A549 (cell line): ENCODE results near the gene ITGB3. TPM values are rescaled to one million over a fixed set of nuclear protein-coding genes. Genes with fewer than 3 reads are reported as not detected.

Experiments used
- ATAC-seq, 2 experiments: fragments of 200-7000 bp in 1 of 2; fragments of >200 bp in 1 of 2; cut with Nextera tagmentation in 1 of 2; cut with Tn5 transposase in 1 of 2; 3 replicates each; pipeline versions ENCODE4 v1.8.0 to v1.9.1; 2018 to 2020; ENCODE audit warnings: mild to moderate bottlenecking in 1 of 2, moderate library complexity in 1 of 2
- CTCF ChIA-PET: fragments of 300-600 bp; sonication (Branson Sonifier 250); formaldehyde crosslinking; extraction: SDS; loops from one replicate; lab custom pipeline; 2021; ENCODE audit warnings: antibody characterized with exemption, inconsistent platforms; lab: Yijun Ruan, JAX
- POLR2A ChIA-PET: fragments of 350-600 bp; formaldehyde crosslinking; extraction: SDS; loops from one replicate; lab custom pipeline; 2021; ENCODE audit warnings: antibody characterized with exemption, inconsistent platforms; lab: Yijun Ruan, JAX
- DNase-seq, 2 experiments: peaks; one replicate each; pipeline versions ENCODE4 v3.0.0 to v3.0.0-alpha.2; 2011 to 2016; ENCODE audit warnings: low read depth in 1 of 2, low spot score in 1 of 2
- FAIRE-seq: peaks from 2 replicates; lab custom pipeline; 2011; peaks lifted over from hg19 to GRCh38; lab: Jason Lieb, UNC
- H3K27ac ChIP-seq, 2 experiments: fragments of >200 bp; sonication (Bioruptor Twin); formaldehyde crosslinking; 3 replicates each; pipeline ENCODE4 v1.5.1; 2016 to 2017
- H3K4me1 ChIP-seq: fragments of >200 bp; sonication (Bioruptor Twin); formaldehyde crosslinking; 3 replicates; pipeline ENCODE4 v1.6.1; 2016
- H3K4me2 ChIP-seq: fragments of >200 bp; sonication (Bioruptor Twin); formaldehyde crosslinking; 3 replicates; pipeline ENCODE4 v1.6.1; 2016
- H3K4me3 ChIP-seq: fragments of >200 bp; sonication (Bioruptor Twin); formaldehyde crosslinking; 3 replicates; pipeline ENCODE4 v1.5.1; 2016
- H3K9me3 ChIP-seq: fragments of >200 bp; sonication (Bioruptor Twin); formaldehyde crosslinking; 3 replicates; pipeline ENCODE4 v1.6.1; 2016
- CEBPB ChIP-seq, 2 experiments: fragments of >200 bp in 1 of 2; sonication (Bioruptor Twin) in 1 of 2; formaldehyde crosslinking in 1 of 2; IDR thresholded peaks; 2 replicates each; pipeline ENCODE4 v1.6.1; 2012 to 2016
- CHD2 ChIP-seq: fragments of 150-350 bp; IDR thresholded peaks from 2 replicates; pipeline ENCODE4 v1.6.1; 2014; ENCODE audit warnings: low read length; ENCODE audit not compliant: partially characterized antibody
- EHF ChIP-seq: fragments of 250-450 bp; sonication (Bioruptor Pico); IDR thresholded peaks from 2 replicates; pipeline ENCODE4 v1.5.0; 2020; ENCODE audit warnings: mild to moderate bottlenecking
- ESRRA ChIP-seq: fragments of 150-350 bp; IDR thresholded peaks from 2 replicates; pipeline ENCODE4 v1.6.1; 2014; ENCODE audit warnings: mild to moderate bottlenecking, low read length, borderline replicate concordance
- MAFK ChIP-seq: fragments of 450-650 bp; IDR thresholded peaks from 2 replicates; pipeline ENCODE4 v1.6.1; 2014; ENCODE audit not compliant: partially characterized antibody
- MAZ ChIP-seq: fragments of 150-350 bp; IDR thresholded peaks from 2 replicates; pipeline ENCODE4 v1.6.1; 2014; ENCODE audit warnings: antibody characterized with exemption, low read depth, low read length, borderline replicate concordance
- MYC ChIP-seq: IDR thresholded peaks from 2 replicates; pipeline ENCODE4 v1.6.1; 2012; ENCODE audit warnings: mild to moderate bottlenecking, inconsistent platforms, low read length, improper control_type of control experiment, borderline replicate concordance
- NPAS2 ChIP-seq: fragments of 250-450 bp; sonication (Bioruptor Pico); IDR thresholded peaks from 2 replicates; pipeline ENCODE4 v1.8.0; 2022; ENCODE audit warnings: mild to moderate bottlenecking, moderate library complexity, borderline replicate concordance
- NR3C1 ChIP-seq: fragments of >200 bp; sonication (Bioruptor Twin); formaldehyde crosslinking; IDR thresholded peaks from 3 replicates; pipeline ENCODE4 v1.6.1; 2017
- PHF8 ChIP-seq: fragments of 200-600 bp; sonication (generic); IDR thresholded peaks from 2 replicates; pipeline ENCODE4 v1.6.1; 2016; ENCODE audit warnings: low read depth, mild to moderate bottlenecking, antibody characterized with exemption, moderate library complexity, borderline replicate concordance
- RARB ChIP-seq: fragments of 250-450 bp; sonication (Bioruptor Pico); IDR thresholded peaks from 2 replicates; pipeline ENCODE4 v1.8.0; 2021; ENCODE audit warnings: mild to moderate bottlenecking, moderate library complexity
- SMC3 ChIP-seq: fragments of >200 bp; sonication (Bioruptor Twin); formaldehyde crosslinking; IDR thresholded peaks from 3 replicates; pipeline ENCODE4 v1.6.1; 2018; ENCODE audit warnings: inconsistent platforms
- WGBS: methylation state at CpG from one replicate; pipeline ENCODE4 v1.1.6; 2017; ENCODE audit errors: missing lambda C conversion rate; 5-methylcytosine and 5-hydroxymethylcytosine counted together
- polyA plus RNA-seq, 4 experiments: library from polyadenylated mRNA; depleted of rRNA in 3 of 4; stranded (reverse); fragments of >200 nt; fragmentation: RNase III in 1 of 4; extraction: RNeasy Plus Mini Kit Qiagen cat#74134 plus additional on column Dnase treatment in 1 of 4; gene quantifications; 2 replicates in 3 of 4; 3 replicates in 1 of 4; pipeline ENCODE4 v1.2.3, GENCODE V29; 2011 to 2017
- TF ChIP-seq, protein P1 (sequence below): IDR thresholded peaks from 2 replicates; pipeline ENCODE4 v1.6.1; 2012
- TF ChIP-seq, protein P2 (sequence below): fragments of 450-650 bp; IDR thresholded peaks from 2 replicates; pipeline ENCODE4 v1.6.1; 2014; ENCODE audit warnings: antibody characterized with exemption

The ITGB3 gene
- polyA plus RNA-seq, 2 of the 4 experiments (the other 2 are of a cell fraction): 0.34 to 5.0 TPM

DNA sequence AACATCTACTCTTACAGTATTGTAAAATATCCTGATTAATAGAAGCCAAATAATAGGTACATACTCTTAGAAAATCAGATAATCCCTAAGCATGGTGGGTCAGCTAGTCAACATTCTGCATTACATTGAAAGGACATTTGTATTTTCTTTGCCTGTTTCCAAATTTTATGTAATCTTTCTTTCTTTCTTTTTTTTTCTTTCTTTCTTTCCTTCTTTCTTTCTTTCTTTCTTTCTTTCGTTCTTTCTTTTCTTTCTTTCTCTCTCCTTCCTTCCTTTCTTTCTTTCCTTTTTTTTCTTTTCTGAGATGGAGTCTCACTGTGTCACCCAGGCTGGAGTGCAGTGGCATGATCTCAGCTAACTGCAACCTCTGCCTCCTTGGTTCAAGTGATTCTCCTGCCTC lies 18.9 kb downstream of the ITGB3 start:
- FAIRE-seq (no peak), ATAC-seq (no peak), DNase-seq (no peak)
- Histone ChIP-seq H3K4me2 (no peak overlapping the region), H3K27ac (no peak overlapping the region), H3K9me3 (peaks cover 8% of the 10 kb centered on the region), H3K4me1 (peaks cover 9% of the 10 kb centered on the region; the same call in 2 of the 3 replicates), H3K4me3 (no peak overlapping the region)
- WGBS: 60% methylated on average over 1 of the region's 1 CpG
- ChIA-PET CTCF (interaction anchor here (0.6 to 1.5 kb wide), 5 partner anchors 11 to 319 kb away, joined by 3 to 5 read pairs (median 3); no protein-coding TSS in a partner anchor), POLR2A (interaction anchor here (0.7 kb wide), 1 partner anchor 13 kb away, joined by 14 read pairs; no protein-coding TSS in a partner anchor)
- TF ChIP-seq MAZ: no peak
- no peak for TF ChIP-seq EHF
- TF ChIP-seq CHD2: no peak
- no peak for TF ChIP-seq SMC3
- TF ChIP-seq, protein P1, sequence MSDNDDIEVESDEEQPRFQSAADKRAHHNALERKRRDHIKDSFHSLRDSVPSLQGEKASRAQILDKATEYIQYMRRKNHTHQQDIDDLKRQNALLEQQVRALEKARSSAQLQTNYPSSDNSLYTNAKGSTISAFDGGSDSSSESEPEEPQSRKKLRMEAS: no peak

DNA sequence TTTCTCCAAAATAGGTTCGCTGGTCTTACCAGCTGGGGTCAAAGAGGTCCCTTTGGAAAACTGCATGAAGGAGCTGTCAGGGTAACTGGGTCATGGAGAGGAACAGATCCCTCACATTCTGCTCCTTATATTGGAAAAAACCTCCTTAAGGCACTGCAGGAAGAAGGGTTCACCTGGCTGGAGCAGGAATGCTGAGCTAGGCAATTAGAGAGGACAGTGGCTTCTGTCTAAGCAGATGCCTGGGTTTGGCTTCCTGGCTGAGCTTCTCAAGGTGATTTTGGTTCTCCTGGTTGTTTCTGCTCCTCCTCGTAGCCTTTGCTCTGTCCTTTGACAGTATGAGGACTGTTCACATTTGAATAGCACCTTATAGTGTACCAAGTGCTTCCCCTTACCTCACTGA lies 19.6 kb downstream of the ITGB3 start:
- CTCF ChIA-PET: interaction anchor here (0.8 to 1.5 kb wide), 2 partner anchors 17 to 42 kb away, joined by 3 to 4 read pairs; no protein-coding TSS in a partner anchor

DNA sequence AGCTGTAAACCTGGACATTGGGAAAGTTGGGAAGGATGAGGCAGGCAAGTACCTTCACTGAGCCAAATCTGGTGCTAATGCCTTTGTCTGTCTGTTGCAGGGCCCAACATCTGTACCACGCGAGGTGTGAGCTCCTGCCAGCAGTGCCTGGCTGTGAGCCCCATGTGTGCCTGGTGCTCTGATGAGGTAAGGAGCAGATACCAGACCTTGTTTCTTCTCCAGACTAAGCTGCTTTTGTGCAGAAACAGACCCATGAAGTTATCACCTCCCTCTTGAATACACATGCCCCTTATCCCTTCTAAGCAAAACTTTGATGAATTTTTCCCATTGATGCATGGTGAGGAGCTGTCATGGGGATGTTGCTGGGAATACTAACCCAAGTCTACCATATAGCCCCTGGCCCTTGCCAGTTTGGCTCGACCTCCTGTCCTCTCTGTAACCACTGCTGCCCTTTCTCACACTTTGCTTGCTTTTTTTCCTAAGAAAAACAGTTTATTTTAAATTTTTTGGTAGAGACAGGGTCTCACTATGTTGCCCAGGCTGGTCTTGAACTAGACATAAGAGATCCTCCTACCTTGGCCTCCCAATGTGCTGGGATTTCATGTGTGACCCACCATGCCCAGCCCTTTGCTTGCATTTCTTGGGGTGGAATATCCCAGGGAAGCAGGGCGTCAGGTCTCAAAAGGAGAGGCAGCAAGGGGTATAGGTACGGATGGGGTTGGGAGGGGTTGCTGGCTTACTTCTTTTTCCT lies 20.9 kb downstream of the ITGB3 start:
- POLR2A ChIA-PET: no interaction called here
- no peak overlapping the region for H3K27ac ChIP-seq
- peaks cover 12% of the 10 kb centered on the region; the same call in 2 of the 3 replicates for H3K4me1 ChIP-seq
- CTCF ChIA-PET: interaction anchor here (1.4 to 2.8 kb wide), 3 partner anchors 41 to 47 kb away, joined by 3 to 9 read pairs (median 6); no protein-coding TSS in a partner anchor
- WGBS: 76% methylated on average over 5 of the region's 5 CpGs
- DNase-seq (no peak), FAIRE-seq (no peak), ATAC-seq (no peak)
- no peak overlapping the region for H3K4me2 ChIP-seq
- no peak overlapping the region for H3K4me3 ChIP-seq
- no peaks in the 10 kb centered on the region for H3K9me3 ChIP-seq
- TF ChIP-seq ESRRA: no peak
- no peak for TF ChIP-seq MYC
- TF ChIP-seq, protein P2, sequence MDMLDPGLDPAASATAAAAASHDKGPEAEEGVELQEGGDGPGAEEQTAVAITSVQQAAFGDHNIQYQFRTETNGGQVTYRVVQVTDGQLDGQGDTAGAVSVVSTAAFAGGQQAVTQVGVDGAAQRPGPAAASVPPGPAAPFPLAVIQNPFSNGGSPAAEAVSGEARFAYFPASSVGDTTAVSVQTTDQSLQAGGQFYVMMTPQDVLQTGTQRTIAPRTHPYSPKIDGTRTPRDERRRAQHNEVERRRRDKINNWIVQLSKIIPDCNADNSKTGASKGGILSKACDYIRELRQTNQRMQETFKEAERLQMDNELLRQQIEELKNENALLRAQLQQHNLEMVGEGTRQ: no peak

More for the DNA sequence above, 19.6 kb downstream of the ITGB3 start:
- H3K4me3 ChIP-seq: no peak overlapping the region
- no peak for TF ChIP-seq CEBPB (IDR thresholded peaks at IDR 0.05)
- TF ChIP-seq PHF8: no peak
- peak; percentile 76 for TF ChIP-seq MAFK
- TF ChIP-seq RARB (CRISPR knock-in tag): no peak
- ATAC-seq (no peak), DNase-seq (no peak), FAIRE-seq (no peak)
- WGBS: 45% methylated on average over 2 of the region's 2 CpGs
- H3K9me3 ChIP-seq: peaks cover 8% of the 10 kb centered on the region
- no peak overlapping the region for H3K27ac ChIP-seq
- H3K4me1 ChIP-seq: peaks cover 8% of the 10 kb centered on the region; the same call in 2 of the 3 replicates
- H3K4me2 ChIP-seq: no peak overlapping the region
- POLR2A ChIA-PET: interaction anchor here (0.6 to 0.7 kb wide), 2 partner anchors 12 to 1055 kb away, joined by 4 to 14 read pairs; no protein-coding TSS in a partner anchor

DNA sequence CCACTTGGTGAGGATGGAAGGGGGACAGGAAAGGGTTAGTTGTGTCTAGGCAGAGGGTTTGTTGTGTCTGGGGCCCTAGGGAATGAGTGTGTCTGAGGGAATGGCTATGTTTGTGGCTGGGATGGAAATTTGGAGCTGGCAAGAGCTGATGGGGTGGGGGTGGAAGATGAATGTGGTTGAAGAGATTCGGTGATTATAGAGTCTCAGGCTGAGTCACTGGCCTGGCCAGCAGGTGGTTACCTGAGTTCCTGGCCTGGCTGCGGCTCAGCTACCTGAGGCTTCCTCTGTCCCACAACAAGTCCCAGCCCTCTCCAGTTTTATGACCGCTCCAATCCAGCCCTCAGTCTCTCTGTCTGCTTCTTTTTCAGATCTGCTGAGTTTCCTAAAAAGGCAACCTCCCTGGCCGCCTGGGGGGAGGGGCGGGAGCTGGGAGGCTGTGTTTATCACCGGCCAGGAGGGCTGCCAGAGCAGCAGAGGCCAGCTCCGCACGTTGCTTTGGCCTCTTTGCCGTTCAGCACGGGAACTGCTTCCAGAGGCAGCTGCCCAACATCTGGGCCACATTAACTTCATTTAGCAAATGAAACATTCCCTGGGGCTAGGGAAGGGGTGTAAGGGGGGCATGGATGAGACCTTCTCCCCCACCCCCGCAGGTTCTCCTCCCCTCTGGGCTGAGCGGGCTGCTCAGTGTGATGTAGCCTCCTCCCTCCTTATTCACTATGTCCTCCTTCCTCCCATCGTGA lies 21.8 kb downstream of the ITGB3 start:
- FAIRE-seq: no peak
- no peak for ATAC-seq
- no peak for DNase-seq

More for the DNA sequence above, 21.8 kb downstream of the ITGB3 start:
- peak overlapping the region in 1 of 2 experiments; percentile 30; a peak in 1 of 6 replicates for H3K27ac ChIP-seq
- H3K4me3 ChIP-seq: no peak overlapping the region
- no peaks in the 10 kb centered on the region for H3K9me3 ChIP-seq
- peaks cover 12% of the 10 kb centered on the region; the same call in 2 of the 3 replicates for H3K4me1 ChIP-seq
- TF ChIP-seq MYC (no peak), NPAS2 (CRISPR knock-in tag) (no peak), NR3C1 (no peak)
- ChIA-PET CTCF (interaction anchor here (1.4 to 2.8 kb wide), 3 partner anchors 40 to 48 kb away, joined by 3 to 9 read pairs (median 6); no protein-coding TSS in a partner anchor), POLR2A (no interaction called here)
- 69% methylated on average over 13 of the region's 13 CpGs for WGBS
- no peak overlapping the region for H3K4me2 ChIP-seq
